ENCODE results near the gene MGA.
A peak's percentile ranks its signal among the peaks of the same experiment; 100 is the strongest.

The MGA gene

GRCh38 chr15:41809121-41809520 lies 148.9 kb downstream of the MGA start:
- TF ChIP-seq CTCF (IDR thresholded peaks at IDR 0.05; ENCODE audit: low read length, missing control alignments): no peak
- H3K4me3 ChIP-seq (replicated peaks; ENCODE audit: low read depth, low read length): no peak overlapping the region
- no peak for DNase-seq (ENCODE audit: low read depth)

GRCh38 chr15:41809526-41810220 lies 149.5 kb downstream of the MGA start:
- no peak for TF ChIP-seq CTCF (IDR thresholded peaks at IDR 0.05; ENCODE audit: low read length, missing control alignments)
- no peak overlapping the region for H3K4me3 ChIP-seq (replicated peaks; ENCODE audit: low read depth, low read length)
- DNase-seq (ENCODE audit: low read depth): no peak

GRCh38 chr15:41810651-41811431 lies 150.6 kb downstream of the MGA start:
- TF ChIP-seq CTCF (IDR thresholded peaks at IDR 0.05; ENCODE audit: low read length, missing control alignments): no peak
- H3K4me3 ChIP-seq (replicated peaks; ENCODE audit: low read depth, low read length): no peak overlapping the region
- DNase-seq (ENCODE audit: low read depth): no peak

GRCh38 chr15:41811432-41812195 lies 151.4 kb downstream of the MGA start:
- no peak overlapping the region for H3K4me3 ChIP-seq (replicated peaks; ENCODE audit: low read depth, low read length)
- peak; percentile 89 for DNase-seq (ENCODE audit: low read depth)
- TF ChIP-seq CTCF (IDR thresholded peaks at IDR 0.05; ENCODE audit: low read length, missing control alignments): peak; percentile 92

GRCh38 chr15:41812820-41813375 lies 152.7 kb downstream of the MGA start:
- no peak for DNase-seq (ENCODE audit: low read depth)
- no peak overlapping the region for H3K4me3 ChIP-seq (replicated peaks; ENCODE audit: low read depth, low read length)
- no peak for TF ChIP-seq CTCF (IDR thresholded peaks at IDR 0.05; ENCODE audit: low read length, missing control alignments)

GRCh38 chr15:41813426-41813825 lies 153.2 kb downstream of the MGA start:
- no peak overlapping the region for H3K4me3 ChIP-seq (replicated peaks; ENCODE audit: low read depth, low read length)
- no peak for TF ChIP-seq CTCF (IDR thresholded peaks at IDR 0.05; ENCODE audit: low read length, missing control alignments)
- no peak for DNase-seq (ENCODE audit: low read depth)
